ENCODE measurements around the gene TBX3.
"Not testable (repeated sequence)": the region's sequence is repeated elsewhere in the genome, so short reads cannot be mapped to it uniquely, and the experiment has no call there.

TBX3 gene

GRCh38 chr12:114684098-114684869, at the start of gene TBX3:
Gene TBX3, minus strand, starts transcription at chr12:114684175. Its CDS starts 975 bp downstream, at chr12:114683200.
- DNase-seq: peak; percentile 29 to 35

GRCh38 chr12:114732426-114733030, 48.6 kb upstream of the TBX3 start:
- no peak for DNase-seq

- DNase-seq: no peak
Observed at GRCh38 chr12:114729731-114730130, 45.8 kb upstream of the TBX3 start.

GRCh38 chr12:114726092-114726710, 42.2 kb upstream of the TBX3 start:
- no peak for DNase-seq

GRCh38 chr12:114722176-114722575, 38.2 kb upstream of the TBX3 start:
- DNase-seq: not testable (repeated sequence)

GRCh38 chr12:114721266-114721665, 37.3 kb upstream of the TBX3 start:
- no peak for DNase-seq

- DNase-seq: no peak
Observed at GRCh38 chr12:114713466-114714215, 29.7 kb upstream of the TBX3 start.

GRCh38 chr12:114711689-114712152, 27.7 kb upstream of the TBX3 start:
- DNase-seq: no peak

GRCh38 chr12:114710151-114710550, 26.2 kb upstream of the TBX3 start:
- DNase-seq: no peak

GRCh38 chr12:114709112-114709511, 25.1 kb upstream of the TBX3 start:
- no peak for DNase-seq

GRCh38 chr12:114708598-114708997, 24.6 kb upstream of the TBX3 start:
- DNase-seq: not testable (repeated sequence)

GRCh38 chr12:114704096-114704495, 20.1 kb upstream of the TBX3 start:
- DNase-seq: no peak

GRCh38 chr12:114703060-114703493, 19.1 kb upstream of the TBX3 start:
- DNase-seq: no peak

- DNase-seq: no peak
Observed at GRCh38 chr12:114702462-114702861, 18.5 kb upstream of the TBX3 start.

- DNase-seq: no peak
Observed at GRCh38 chr12:114701553-114701952, 17.6 kb upstream of the TBX3 start.

GRCh38 chr12:114701104-114701414, 17.1 kb upstream of the TBX3 start:
- no peak for DNase-seq

- no peak for DNase-seq
Observed at GRCh38 chr12:114700392-114701103, 16.6 kb upstream of the TBX3 start.

- no peak for DNase-seq
Observed at GRCh38 chr12:114698566-114699163, 14.7 kb upstream of the TBX3 start.

GRCh38 chr12:114697741-114698565, 14.0 kb upstream of the TBX3 start:
- DNase-seq: no peak

GRCh38 chr12:114697243-114697716, 13.3 kb upstream of the TBX3 start:
- DNase-seq: no peak

Data from CD4-positive, alpha-beta T cell treated with Interferon alpha-2 for 1 hour (primary cell).